B cell (primary cell): Measurements from ENCODE around the gene JSRP1. TPM values are rescaled to one million over a fixed set of nuclear protein-coding genes. Genes with fewer than 3 reads are reported as not detected.

Experiments
- ATAC-seq: fragments of 200-7000 bp; cut with Tn5 transposase; one replicate; pipeline ENCODE4 v1.10.0; 2021; ENCODE audit warnings: low read depth, mild to moderate bottlenecking, moderate number of reproducible peaks, moderate library complexity
- CTCF ChIA-PET: fragments of 350-600 bp; sonication (Branson Sonifier 250); formaldehyde crosslinking; loops from one replicate; lab custom pipeline; 2021; ENCODE audit warnings: antibody characterized with exemption, inconsistent platforms; lab: Charles Lee
- POLR2A ChIA-PET: fragments of 350-600 bp; sonication (Branson Sonifier 250); formaldehyde crosslinking; loops from one replicate; lab custom pipeline; 2021; ENCODE audit warnings: antibody characterized with exemption; lab: Charles Lee
- DNase-seq: peaks from one replicate; pipeline ENCODE4 v3.0.0; 2013
- H2AFZ ChIP-seq: 2 replicates; pipeline ENCODE4 v1.6.1; 2012; ENCODE audit warnings: mild to moderate bottlenecking, low read depth, low read length; ENCODE audit not compliant: insufficient read depth, poor library complexity, severe bottlenecking
- H3K27ac ChIP-seq, 2 donors: 1 replicate in 1 of 2; 2 replicates in 1 of 2; pipeline ENCODE4 v1.5.1; 2012 to 2013; ENCODE audit warnings: low read length in 2 of 2, mild to moderate bottlenecking in 2 of 2, moderate library complexity in 1 of 2
- H3K27me3 ChIP-seq, 4 experiments: fragments of 200-600 bp in 1 of 4; sonication (generic) in 1 of 4; replicated peaks in 1 of 4; 1 replicate in 2 of 4; 2 replicates in 2 of 4; pipeline versions ENCODE4 v1.6.1 to v1.7.0; 2013 to 2016; ENCODE audit warnings: low read length in 3 of 4, mild to moderate bottlenecking in 2 of 4, mixed read lengths in 1 of 4, moderate library complexity in 1 of 4; ENCODE audit not compliant: insufficient read depth in 4 of 4, control insufficient read depth in 3 of 4; ENCODE audit errors: control extremely low read depth in 1 of 4
- H3K36me3 ChIP-seq, 2 experiments: replicated peaks in 1 of 2; 1 replicate in 1 of 2; 2 replicates in 1 of 2; pipeline versions ENCODE4 v1.6.1 to v1.7.1; 2013; ENCODE audit warnings: low read length in 1 of 2; ENCODE audit not compliant: insufficient read depth in 2 of 2, control insufficient read depth in 1 of 2; ENCODE audit errors: control extremely low read depth in 1 of 2, extremely low read depth in 1 of 2
- H3K4me1 ChIP-seq, 2 donors: fragments of 200-600 bp in 1 of 2; sonication (generic) in 1 of 2; 1 replicate in 1 of 2; 2 replicates in 1 of 2; pipeline versions ENCODE4 v1.5.1 to v1.6.1; 2013 to 2017; ENCODE audit warnings: low read length in 2 of 2; ENCODE audit not compliant: control insufficient read depth in 2 of 2, insufficient read depth in 2 of 2
- H3K4me2 ChIP-seq: replicated peaks from 2 replicates; pipeline ENCODE3; 2012; ENCODE audit warnings: mild to moderate bottlenecking, low read depth, low read length; ENCODE audit not compliant: poor library complexity, severe bottlenecking
- H3K4me3 ChIP-seq, 5 experiments: fragments of 200-600 bp in 1 of 5; sonication (generic) in 1 of 5; 1 replicate in 3 of 5; 2 replicates in 2 of 5; pipeline versions ENCODE4 v1.5.1 to v1.7.0; 2011 to 2016; ENCODE audit warnings: low read length in 4 of 5, mild to moderate bottlenecking in 4 of 5, low read depth in 2 of 5, control low read depth in 1 of 5, moderate library complexity in 1 of 5; ENCODE audit not compliant: insufficient read depth in 1 of 5; ENCODE audit errors: control extremely low read depth in 1 of 5, extremely low read depth in 1 of 5
- H3K79me2 ChIP-seq: fragments of 200-600 bp; sonication (generic); one replicate; pipeline ENCODE4 v1.6.0; 2016; ENCODE audit warnings: low read length; ENCODE audit not compliant: control insufficient read depth, insufficient read depth
- H3K9ac ChIP-seq: fragments of 200-600 bp; sonication (generic); 2 replicates; pipeline ENCODE4 v1.6.1; 2017; ENCODE audit warnings: mild to moderate bottlenecking, low read length, moderate library complexity
- H3K9me3 ChIP-seq, 3 donors: one replicate each; pipeline versions ENCODE4 v1.6.1 to v1.7.1; 2013; ENCODE audit warnings: low read length in 2 of 3; ENCODE audit not compliant: control insufficient read depth in 2 of 3, insufficient read depth in 1 of 3; ENCODE audit errors: control extremely low read depth in 1 of 3
- H4K20me1 ChIP-seq: 2 replicates; pipeline ENCODE4 v1.6.0; 2012; ENCODE audit warnings: mild to moderate bottlenecking, low read length; ENCODE audit not compliant: insufficient read depth, control insufficient read depth, poor library complexity, severe bottlenecking
- H3K27ac Mint-ChIP-seq: one replicate; pipeline ENCODE4 v1.8.0; 2021; ENCODE audit warnings: mixed read lengths
- H3K27me3 Mint-ChIP-seq: one replicate; pipeline ENCODE4 v1.8.0; 2021; ENCODE audit warnings: mixed read lengths
- H3K4me1 Mint-ChIP-seq: one replicate; pipeline ENCODE4 v1.8.0; 2021; ENCODE audit warnings: mixed read lengths
- H3K4me3 Mint-ChIP-seq: one replicate; pipeline ENCODE4 v1.8.0; 2021; ENCODE audit warnings: mixed read lengths
- H3K9me3 Mint-ChIP-seq: one replicate; pipeline ENCODE4 v1.8.0; 2022; ENCODE audit warnings: mixed read lengths; ENCODE audit not compliant: insufficient read depth
- EZH2 ChIP-seq: IDR thresholded peaks from 2 replicates; pipeline ENCODE4 v1.6.1; 2012; ENCODE audit warnings: borderline replicate concordance, low read depth, mild to moderate bottlenecking, moderate library complexity, low read length; ENCODE audit not compliant: insufficient read depth, poor library complexity, severe bottlenecking
- WGBS: methylation state at CpG from one replicate; pipeline ENCODE4 v1.1.5; 2013; ENCODE audit warnings: missing lambda C conversion rate; ENCODE audit not compliant: insufficient coverage; 5-methylcytosine and 5-hydroxymethylcytosine counted together
- intact Hi-C: fragments of 100-400 bp; cut with micrococcal nuclease; formaldehyde crosslinking; loops from one replicate; pipeline ENCODE4 v1.10.0; 2022
- polyA plus RNA-seq: library from polyadenylated mRNA; depleted of rRNA; stranded (reverse); fragments of >200 nt; gene quantifications from 2 replicates; pipeline ENCODE4 v1.2.3, GENCODE V29; 2012
- total RNA-seq, 2 donors: library from RNA; stranded (reverse); fragments of 120-200 nt in 1 of 2; gene quantifications; 1 replicate in 1 of 2; 2 replicates in 1 of 2; pipeline versions ENCODE4 v1.2.3 to v1.2.4, GENCODE V29; 2013 to 2022
- TF ChIP-seq, protein P1 (sequence below): fragments of 200-600 bp; IDR thresholded peaks from one replicate; pipeline ENCODE4 v1.8.0; 2022; ENCODE audit warnings: antibody characterized with exemption, mild to moderate bottlenecking

The JSRP1 gene
- total and polyA plus RNA-seq, 2 donors (not counting 1 experiment from before 2014, with no cell fraction given): 2.1 to 3.0 TPM

DNA sequence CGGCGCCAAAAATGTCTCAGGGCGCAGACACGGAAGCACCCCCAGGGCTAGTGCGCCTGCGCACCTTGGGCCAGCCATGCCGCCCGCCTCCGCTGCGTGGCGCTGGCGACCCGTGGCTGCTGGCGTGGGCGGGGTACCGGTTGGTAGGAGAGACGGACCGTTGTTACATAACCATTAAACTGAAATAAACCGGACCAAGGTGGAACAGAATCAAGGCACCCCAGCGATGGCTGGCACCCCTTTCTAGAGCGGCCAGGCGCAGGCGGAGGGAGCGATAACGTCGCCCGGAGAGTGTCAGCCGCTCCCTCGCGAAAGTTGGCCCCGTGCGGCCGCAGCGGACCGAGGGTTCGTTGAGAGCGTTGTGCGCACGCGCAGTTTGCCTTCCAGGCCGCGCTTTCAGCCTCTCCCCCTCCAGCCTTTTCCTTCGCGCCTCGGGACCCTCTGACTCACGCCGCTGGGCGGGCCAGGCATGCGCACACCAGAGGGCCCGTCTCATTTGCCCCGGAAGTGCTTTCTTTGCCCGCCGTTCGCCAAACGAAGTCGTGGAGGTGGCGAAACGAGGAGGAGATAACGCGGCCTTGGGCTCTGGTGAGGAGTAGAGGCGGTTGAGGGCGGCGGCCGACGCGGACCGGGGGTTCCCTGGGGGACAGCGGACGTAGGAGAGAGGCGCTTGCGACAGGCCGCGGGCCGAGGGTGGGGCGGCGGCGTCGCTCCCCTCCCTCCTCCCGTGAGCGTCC lies 19.7 kb downstream of the JSRP1 start, which contains the start of the genes PLEKHJ1 and SF3A2:
TSS of gene PLEKHJ1 (minus strand) at position 16 of the 737 bp plus-strand sequence. CDS start 81 bp downstream, outside the sequence.
TSS of gene SF3A2 (plus strand) at position 511 of the 737 bp plus-strand sequence. CDS start 6,595 bp downstream, outside the sequence.
- peaks cover 0 to 6% (median 0%) of the 10 kb centered on the region in 3 donors for H3K9me3 ChIP-seq
- peak within 1 kb of the TSS; percentile 86 for H3K4me2 ChIP-seq
- Mint-ChIP-seq H3K4me3 (peak within 1 kb of the TSS; percentile 93), H3K27me3 (no peaks in the 10 kb centered on the region), H3K4me1 (peaks cover 65% of the 10 kb centered on the region), H3K27ac (peak within 1 kb of the TSS; percentile 98), H3K9me3 (no peaks in the 10 kb centered on the region)
- peak; percentile 99 for DNase-seq
- peaks cover 90% of the 10 kb centered on the region for H3K79me2 ChIP-seq
- H4K20me1 ChIP-seq: peaks cover 90% of the 10 kb centered on the region
- H3K9ac ChIP-seq: peak within 1 kb of the TSS; percentile 89
- TF ChIP-seq EZH2: no peak
- TF ChIP-seq, protein P1, sequence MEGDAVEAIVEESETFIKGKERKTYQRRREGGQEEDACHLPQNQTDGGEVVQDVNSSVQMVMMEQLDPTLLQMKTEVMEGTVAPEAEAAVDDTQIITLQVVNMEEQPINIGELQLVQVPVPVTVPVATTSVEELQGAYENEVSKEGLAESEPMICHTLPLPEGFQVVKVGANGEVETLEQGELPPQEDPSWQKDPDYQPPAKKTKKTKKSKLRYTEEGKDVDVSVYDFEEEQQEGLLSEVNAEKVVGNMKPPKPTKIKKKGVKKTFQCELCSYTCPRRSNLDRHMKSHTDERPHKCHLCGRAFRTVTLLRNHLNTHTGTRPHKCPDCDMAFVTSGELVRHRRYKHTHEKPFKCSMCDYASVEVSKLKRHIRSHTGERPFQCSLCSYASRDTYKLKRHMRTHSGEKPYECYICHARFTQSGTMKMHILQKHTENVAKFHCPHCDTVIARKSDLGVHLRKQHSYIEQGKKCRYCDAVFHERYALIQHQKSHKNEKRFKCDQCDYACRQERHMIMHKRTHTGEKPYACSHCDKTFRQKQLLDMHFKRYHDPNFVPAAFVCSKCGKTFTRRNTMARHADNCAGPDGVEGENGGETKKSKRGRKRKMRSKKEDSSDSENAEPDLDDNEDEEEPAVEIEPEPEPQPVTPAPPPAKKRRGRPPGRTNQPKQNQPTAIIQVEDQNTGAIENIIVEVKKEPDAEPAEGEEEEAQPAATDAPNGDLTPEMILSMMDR: peak; percentile 98
- intact Hi-C loops: loop anchor here (1.0 to 2.0 kb wide), 13 partner anchors 12 to 238 kb away; partner anchors contain the start of genes AP3D1, LMNB2 and TIMM13
- whole genome bisulfite sequencing: under 1% methylated on average over 80 of the region's 80 CpGs
- peaks cover 0 to 38% of the 10 kb centered on the region in 2 experiments for H3K36me3 ChIP-seq
- ATAC-seq: peak; percentile 83
- H2AFZ ChIP-seq: peak within 1 kb of the TSS; percentile 88
- peak within 1 kb of the TSS; percentile 19 to 94 (median 70) for H3K4me3 ChIP-seq
- H3K4me1 ChIP-seq: peaks cover 46 to 66% of the 10 kb centered on the region in 2 donors
- CTCF ChIA-PET: interaction anchor here (0.6 to 5.2 kb wide), 21 partner anchors 16 to 344 kb away, joined by 3 to 31 read pairs (median 5); partner anchors contain the start of gene AP3D1
- POLR2A ChIA-PET: interaction anchor here (0.6 to 2.0 kb wide), 10 partner anchors 13 to 84 kb away, joined by 3 to 8 read pairs (median 4); no protein-coding TSS in a partner anchor
- peak within 1 kb of the TSS; percentile 97 to 99 for H3K27ac ChIP-seq
- H3K27me3 ChIP-seq: no peaks in the 10 kb centered on the region
